NCI-H82 treated with DMSO at 0.1 percent for 48 hours (cell line): ENCODE results near the gene PCSK6.

Experiments
- DNase-seq: peaks from one replicate; lab custom pipeline; 2025; ENCODE audit not compliant: unreplicated experiment; lab: John Stamatoyannopoulos, UW

Gene PCSK6

GRCh38 chr15:101489599-101490407 is at the start of gene PCSK6:
PCSK6 (minus strand) TSS chr15:101489707; CDS start chr15:101489670, 37 bp downstream.
- DNase-seq = no peak

GRCh38 chr15:101538996-101539395 is 49.5 kb upstream of the PCSK6 start:
- DNase-seq = no peak

- no peak for DNase-seq
Measured at GRCh38 chr15:101538177-101538576, 48.7 kb upstream of the PCSK6 start.

GRCh38 chr15:101537483-101538080 is 48.1 kb upstream of the PCSK6 start:
- no peak for DNase-seq

- DNase-seq = no peak
Measured at GRCh38 chr15:101536875-101537405, 47.4 kb upstream of the PCSK6 start.

- DNase-seq = no peak
Measured at GRCh38 chr15:101536166-101536874, 46.8 kb upstream of the PCSK6 start.

GRCh38 chr15:101535170-101535902 is 45.8 kb upstream of the PCSK6 start:
- no peak for DNase-seq

GRCh38 chr15:101534376-101534970 is 45.0 kb upstream of the PCSK6 start:
- DNase-seq = no peak

GRCh38 chr15:101533371-101534140 is 44.0 kb upstream of the PCSK6 start:
- no peak for DNase-seq

GRCh38 chr15:101532865-101533264 is 43.4 kb upstream of the PCSK6 start:
- no peak for DNase-seq

GRCh38 chr15:101531170-101531569 is 41.7 kb upstream of the PCSK6 start:
- no peak for DNase-seq

GRCh38 chr15:101530224-101530958 is 40.9 kb upstream of the PCSK6 start:
- DNase-seq = no peak

GRCh38 chr15:101528917-101529299 is 39.4 kb upstream of the PCSK6 start:
- DNase-seq = no peak

- DNase-seq = no peak
Measured at GRCh38 chr15:101528108-101528916, 38.8 kb upstream of the PCSK6 start.

- no peak for DNase-seq
Measured at GRCh38 chr15:101526890-101527289, 37.4 kb upstream of the PCSK6 start.

GRCh38 chr15:101526442-101526841 is 36.9 kb upstream of the PCSK6 start:
- no peak for DNase-seq

GRCh38 chr15:101526021-101526420 is 36.5 kb upstream of the PCSK6 start:
- no peak for DNase-seq

- no peak for DNase-seq
Measured at GRCh38 chr15:101525087-101525669, 35.7 kb upstream of the PCSK6 start.
